Mononuclear cell (primary cell): ENCODE data around the gene BRD2. TPM values are rescaled to one million over a fixed set of nuclear protein-coding genes. Genes with fewer than 3 reads are reported as not detected.
"Not testable (repeated sequence)": the region's sequence is repeated elsewhere in the genome, so short reads cannot be mapped to it uniquely, and the experiment has no call there.

ENCODE experiments used
- H3K27me3 ChIP-seq: 2 replicates; pipeline ENCODE4 v1.6.0; 2011; ENCODE audit warnings: low read length, control low read depth; ENCODE audit not compliant: insufficient read depth
- H3K4me1 ChIP-seq: 2 replicates; pipeline ENCODE4 v1.5.1; 2011; ENCODE audit warnings: mild to moderate bottlenecking, low read length, control low read depth; ENCODE audit not compliant: insufficient read depth
- H3K4me3 ChIP-seq: 2 replicates; pipeline ENCODE4 v1.5.1; 2011; ENCODE audit warnings: mild to moderate bottlenecking, low read length, moderate library complexity
- H3K9me3 ChIP-seq: 2 replicates; pipeline ENCODE4 v1.5.1; 2011; ENCODE audit warnings: low read depth, mild to moderate bottlenecking, control low read depth, low read length
- total RNA-seq: library from RNA; depleted of rRNA; stranded (reverse); fragments of >200 nt; gene quantifications from one replicate; pipeline ENCODE4 v1.2.3, GENCODE V29; 2012

Gene BRD2
- total RNA-seq: 193 TPM

DNA sequence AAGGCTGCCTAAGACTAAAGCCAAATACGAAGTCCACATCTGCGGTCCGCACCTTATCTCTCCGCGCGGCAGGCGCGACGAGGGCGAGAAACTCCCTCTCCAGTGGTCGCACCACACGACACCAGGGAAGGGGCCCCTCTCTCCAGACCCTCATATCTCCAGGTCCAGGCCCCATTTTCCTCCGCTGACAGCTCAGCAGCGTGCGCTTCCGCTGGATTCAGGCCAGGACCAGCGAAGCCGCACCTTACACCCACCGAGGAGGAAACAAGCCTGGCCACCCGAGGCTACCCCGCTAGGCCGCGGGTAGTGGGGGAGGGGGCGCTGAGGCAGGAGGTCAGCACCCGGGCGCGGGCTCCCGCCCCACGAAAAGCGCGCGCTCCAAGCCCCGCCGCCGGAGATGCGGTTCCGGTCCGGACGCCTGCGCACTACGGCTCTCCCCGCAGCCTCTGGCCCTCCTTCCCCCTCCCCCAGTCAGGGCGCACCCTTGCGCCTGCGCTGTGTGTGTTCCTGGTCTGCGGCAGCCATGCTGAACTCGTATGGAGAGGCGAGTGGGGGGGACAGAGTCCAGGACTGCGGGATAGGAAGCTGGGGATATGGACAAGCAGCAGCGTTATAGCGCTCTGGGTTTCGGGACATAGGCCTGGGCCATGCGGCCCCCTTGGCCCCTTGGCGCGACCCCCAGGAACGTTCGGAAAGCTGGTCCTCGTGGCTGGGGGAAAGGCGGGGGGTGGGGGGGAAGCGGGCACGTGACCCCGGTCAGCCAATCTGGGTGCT lies at the start of gene BRD2:
BRD2 (plus strand) TSS at position 502 of the 774 bp plus-strand sequence. CDS start 4,305 bp downstream, outside the sequence.
- Histone ChIP-seq H3K27me3 (no peaks in the 10 kb centered on the region), H3K4me1 (peaks cover 43% of the 10 kb centered on the region), H3K4me3 (peak within 1 kb of the TSS; percentile 95), H3K9me3 (no peaks in the 10 kb centered on the region)

DNA sequence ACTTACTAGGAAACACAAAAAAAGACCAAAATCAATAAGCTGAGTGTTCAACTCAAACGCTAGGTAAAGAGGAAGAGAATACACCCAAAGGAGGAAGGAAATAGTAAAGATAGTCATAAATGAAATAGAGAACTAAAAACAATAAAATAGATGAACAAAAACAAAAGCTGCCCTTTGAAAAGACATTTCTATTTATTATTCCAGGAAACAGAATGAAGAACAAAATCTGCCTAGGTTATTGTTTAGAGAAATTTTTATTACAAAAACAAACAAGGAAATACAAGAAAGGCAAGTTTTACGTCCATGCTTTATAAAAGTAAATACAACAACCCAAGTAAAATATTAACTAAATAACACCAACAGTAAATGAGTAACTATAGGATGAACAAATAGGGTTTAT lies 47.7 kb upstream of the BRD2 start:
- H3K9me3 ChIP-seq: no peaks in the 10 kb centered on the region
- no peak overlapping the region for H3K4me3 ChIP-seq
- H3K27me3 ChIP-seq: peaks cover 4% of the 10 kb centered on the region
- peaks cover 20% of the 10 kb centered on the region for H3K4me1 ChIP-seq

DNA sequence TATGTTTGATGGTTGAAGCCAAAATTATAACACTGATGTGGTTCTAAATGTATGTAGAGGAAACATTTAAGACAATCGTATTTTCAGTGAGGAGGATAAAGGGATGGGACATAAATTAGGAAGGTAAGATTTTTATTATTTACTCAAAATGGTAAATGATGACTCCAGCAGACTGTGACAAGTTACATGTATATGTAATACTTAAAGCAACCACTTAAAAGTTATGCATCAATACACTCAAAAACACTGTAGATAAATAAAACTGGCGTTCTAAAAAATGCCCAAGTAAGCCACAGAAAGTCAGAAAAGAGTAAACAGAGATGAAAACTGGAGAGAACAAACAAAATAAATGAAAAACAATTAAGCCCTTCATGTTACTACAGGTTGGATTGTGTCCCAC lies 46.3 kb upstream of the BRD2 start:
- Histone ChIP-seq H3K4me3 (no peak overlapping the region), H3K9me3 (no peaks in the 10 kb centered on the region), H3K4me1 (peaks cover 10% of the 10 kb centered on the region), H3K27me3 (peaks cover 4% of the 10 kb centered on the region)

DNA sequence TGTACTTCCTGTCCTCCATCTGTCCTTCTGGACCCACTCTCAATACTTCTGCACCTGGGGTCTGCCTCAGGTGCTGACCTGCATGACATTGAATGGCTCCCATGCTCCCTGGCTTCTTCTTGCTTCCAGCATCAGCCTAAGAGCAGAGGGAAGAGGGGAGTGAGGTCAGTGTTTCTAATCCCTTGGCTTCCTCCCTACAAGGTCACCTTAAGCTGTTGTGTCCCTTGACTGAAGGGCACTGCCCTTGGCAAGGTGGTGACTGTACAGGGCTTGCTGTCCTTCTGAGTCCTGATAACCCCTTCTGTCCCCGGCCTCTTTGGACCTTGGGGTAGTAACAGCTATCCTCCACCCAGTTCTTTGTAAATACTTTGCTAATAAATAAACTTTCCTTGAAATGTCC lies 37.2 kb upstream of the BRD2 start:
- Histone ChIP-seq H3K4me1 (peaks cover 39% of the 10 kb centered on the region), H3K27me3 (no peaks in the 10 kb centered on the region), H3K4me3 (no peak overlapping the region), H3K9me3 (no peaks in the 10 kb centered on the region)

DNA sequence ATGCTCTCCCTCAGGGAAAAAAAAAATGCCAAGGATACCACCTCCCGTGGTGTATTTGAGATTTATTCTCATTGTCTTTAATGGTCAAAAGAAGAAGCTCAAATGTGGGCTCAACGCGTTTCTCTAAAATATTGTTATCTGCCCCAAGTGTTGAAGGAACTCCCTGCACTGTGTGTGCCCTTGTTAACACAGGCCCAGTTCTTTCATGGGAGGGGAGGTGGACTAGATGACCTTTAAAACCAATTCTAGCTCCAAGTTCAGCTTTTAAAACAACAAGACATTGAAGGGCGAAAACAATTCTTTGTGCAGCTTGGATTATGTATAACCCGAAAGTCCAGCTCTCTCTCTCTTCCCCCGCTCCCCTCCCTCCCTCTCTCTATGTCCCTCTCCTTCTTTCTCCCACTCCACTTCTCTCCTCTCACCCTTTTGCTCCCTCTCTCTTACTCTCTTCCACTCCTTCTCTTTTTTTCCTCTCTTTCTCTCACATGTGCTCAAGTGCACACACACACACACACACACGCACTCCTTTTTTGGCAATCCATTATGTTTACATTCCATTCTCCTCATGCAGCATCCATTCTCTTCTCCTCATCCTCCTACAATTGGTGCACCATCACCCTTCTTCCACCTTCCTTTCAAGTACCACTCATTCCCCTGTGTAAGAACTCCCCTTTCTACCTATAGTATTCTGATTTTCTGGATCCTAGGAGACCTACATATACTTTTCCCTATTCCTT lies 36.1 kb upstream of the BRD2 start:
- no peaks in the 10 kb centered on the region for H3K27me3 ChIP-seq
- no peaks in the 10 kb centered on the region for H3K9me3 ChIP-seq
- peaks cover 50% of the 10 kb centered on the region for H3K4me1 ChIP-seq
- no peak overlapping the region for H3K4me3 ChIP-seq

DNA sequence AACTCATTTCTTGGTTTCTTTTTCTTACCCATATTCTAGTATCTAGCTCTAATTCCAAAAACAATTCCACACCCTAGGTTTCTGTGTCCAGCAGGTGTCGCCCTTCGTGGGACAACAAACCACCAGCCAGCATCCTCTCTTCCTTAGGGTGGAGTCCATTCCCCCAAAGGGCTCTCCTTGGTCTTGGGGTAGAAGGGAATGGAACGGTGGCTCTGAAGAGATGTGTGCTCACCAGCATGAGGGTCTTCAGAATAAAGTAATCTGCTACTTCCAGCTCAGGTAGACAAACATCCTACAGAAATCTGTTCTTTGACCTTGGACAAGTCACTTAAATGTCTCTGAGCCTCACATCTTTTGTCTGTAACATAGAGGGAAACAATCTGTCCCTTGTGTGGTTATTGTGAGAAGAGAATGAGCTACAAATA lies 34.7 kb upstream of the BRD2 start:
- H3K27me3 ChIP-seq: no peaks in the 10 kb centered on the region
- H3K4me1 ChIP-seq: peaks cover 62% of the 10 kb centered on the region

DNA sequence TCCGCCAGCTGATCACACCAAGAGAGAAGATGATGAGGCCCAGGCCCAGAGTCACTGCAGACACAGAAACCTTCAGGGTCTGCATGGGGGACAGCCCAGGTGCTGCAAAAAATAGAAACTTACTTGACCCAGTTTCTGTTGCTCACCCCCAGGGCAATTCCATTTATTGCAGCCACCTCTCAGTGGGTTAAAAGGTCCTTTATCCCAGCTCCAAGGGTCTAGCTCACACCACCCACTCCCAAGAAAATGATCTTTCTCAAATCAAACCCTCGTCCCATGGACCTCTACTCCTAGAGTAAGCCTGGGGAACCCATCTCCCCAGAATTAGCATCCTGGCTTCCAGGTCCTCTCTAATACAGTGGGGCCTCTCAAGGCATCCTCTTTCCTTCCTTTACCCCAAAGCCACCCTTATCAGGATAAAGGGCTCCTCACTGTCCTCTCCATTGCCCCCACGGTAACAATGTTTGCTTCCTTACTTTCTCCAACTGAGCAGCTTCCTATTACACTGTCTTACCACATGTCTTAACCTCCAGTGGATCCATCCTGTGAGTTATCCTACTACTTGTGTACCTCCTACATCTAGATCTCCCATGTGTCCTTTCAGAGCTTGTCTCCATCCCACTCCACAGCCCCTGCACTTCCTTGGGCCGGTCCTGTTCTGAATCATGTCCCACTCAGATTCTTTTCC lies 32.7 kb upstream of the BRD2 start:
- Histone ChIP-seq H3K27me3 (no peaks in the 10 kb centered on the region), H3K4me3 (no peak overlapping the region), H3K4me1 (peaks cover 77% of the 10 kb centered on the region), H3K9me3 (no peaks in the 10 kb centered on the region)

More for the DNA sequence above, 34.7 kb upstream of the BRD2 start:
- no peaks in the 10 kb centered on the region for H3K9me3 ChIP-seq
- H3K4me3 ChIP-seq: no peak overlapping the region

DNA sequence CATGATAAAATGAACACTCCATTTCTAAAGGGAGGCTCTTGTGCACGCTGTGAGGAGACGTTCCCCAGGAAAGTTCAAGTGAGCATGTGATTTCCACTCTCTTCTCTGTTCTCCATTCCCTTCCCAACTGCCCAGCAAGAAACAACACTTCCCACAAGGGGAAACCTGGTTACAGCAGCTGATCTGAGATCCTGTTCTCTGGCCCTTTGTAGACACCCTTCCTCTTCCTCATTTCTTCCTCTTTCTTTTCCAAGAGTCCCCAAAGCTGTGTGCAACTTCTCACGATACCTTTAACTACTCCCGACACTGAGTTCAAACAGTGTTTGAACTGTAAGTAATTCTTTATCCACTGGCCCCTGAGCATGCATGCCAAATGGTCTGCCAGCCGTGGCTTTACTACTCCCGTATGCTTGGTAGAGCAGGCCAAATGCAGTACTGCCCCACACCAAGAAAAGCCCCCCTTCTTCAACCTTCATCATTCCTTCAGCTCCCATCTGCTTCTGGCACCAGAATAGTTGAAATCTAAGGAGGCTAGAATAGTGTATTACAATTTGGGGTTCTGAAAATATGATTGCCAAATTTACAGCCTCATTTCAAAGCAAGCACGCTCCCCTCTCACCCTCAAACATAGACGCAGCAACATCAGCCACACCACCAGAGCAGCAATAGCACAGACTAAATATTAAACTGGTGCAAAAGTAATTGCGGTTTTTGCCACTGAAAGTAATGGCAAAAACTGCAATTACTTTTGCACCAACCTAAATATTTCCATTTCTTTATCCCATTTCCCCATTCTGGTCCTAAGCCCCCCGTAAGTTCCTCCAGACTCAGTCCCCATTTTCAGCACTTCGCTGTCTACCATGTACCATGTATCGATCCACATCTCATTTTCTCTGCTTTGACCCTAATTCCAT lies 31.9 kb upstream of the BRD2 start:
- no peak overlapping the region for H3K4me3 ChIP-seq
- no peaks in the 10 kb centered on the region for H3K9me3 ChIP-seq
- no peaks in the 10 kb centered on the region for H3K27me3 ChIP-seq
- H3K4me1 ChIP-seq: peaks cover 84% of the 10 kb centered on the region

DNA sequence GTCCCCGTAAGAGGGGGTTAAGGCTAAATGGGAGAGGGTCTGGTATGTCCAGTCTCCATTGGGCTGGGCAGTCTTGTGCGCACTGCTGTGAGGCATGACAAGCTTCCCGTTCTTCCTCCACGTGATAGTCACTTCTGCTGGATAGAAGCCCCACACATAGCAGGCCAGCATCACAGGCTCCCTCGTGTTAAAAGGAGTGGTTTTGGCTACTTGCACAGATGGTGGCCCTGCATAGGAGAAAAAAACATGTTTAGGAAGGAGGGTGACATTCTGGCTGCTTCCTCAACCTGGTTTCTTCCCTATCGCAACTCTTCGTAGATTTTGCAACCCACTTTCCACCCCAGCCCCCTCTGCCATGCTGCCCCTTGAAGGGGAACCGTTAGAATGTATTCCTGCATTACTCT lies 31.2 kb upstream of the BRD2 start:
- Histone ChIP-seq H3K4me1 (peaks cover 92% of the 10 kb centered on the region), H3K27me3 (no peaks in the 10 kb centered on the region), H3K4me3 (no peak overlapping the region), H3K9me3 (no peaks in the 10 kb centered on the region)

DNA sequence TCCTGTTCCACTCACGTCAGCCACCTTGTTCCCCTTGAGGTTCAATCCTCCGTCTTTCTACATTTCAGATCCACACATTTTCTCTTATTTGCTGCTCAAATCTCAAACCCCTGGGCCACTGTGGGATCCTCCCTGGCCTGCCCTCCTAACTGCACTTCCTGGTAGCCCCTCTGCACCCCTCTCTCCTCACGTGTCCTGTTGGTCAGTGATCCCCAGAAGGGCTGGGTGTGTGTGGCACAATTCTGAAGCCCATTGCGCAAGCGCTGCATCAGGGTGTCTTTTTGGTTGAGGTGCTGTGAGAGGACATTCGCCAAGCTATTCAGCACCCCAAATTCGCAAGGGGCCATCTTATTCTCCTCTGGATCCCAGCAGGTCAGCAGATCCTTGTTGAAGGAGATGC lies 29.9 kb upstream of the BRD2 start:
- Histone ChIP-seq H3K9me3 (no peaks in the 10 kb centered on the region), H3K27me3 (no peaks in the 10 kb centered on the region), H3K4me3 (no peak overlapping the region), H3K4me1 (peaks cover 95% of the 10 kb centered on the region)

DNA sequence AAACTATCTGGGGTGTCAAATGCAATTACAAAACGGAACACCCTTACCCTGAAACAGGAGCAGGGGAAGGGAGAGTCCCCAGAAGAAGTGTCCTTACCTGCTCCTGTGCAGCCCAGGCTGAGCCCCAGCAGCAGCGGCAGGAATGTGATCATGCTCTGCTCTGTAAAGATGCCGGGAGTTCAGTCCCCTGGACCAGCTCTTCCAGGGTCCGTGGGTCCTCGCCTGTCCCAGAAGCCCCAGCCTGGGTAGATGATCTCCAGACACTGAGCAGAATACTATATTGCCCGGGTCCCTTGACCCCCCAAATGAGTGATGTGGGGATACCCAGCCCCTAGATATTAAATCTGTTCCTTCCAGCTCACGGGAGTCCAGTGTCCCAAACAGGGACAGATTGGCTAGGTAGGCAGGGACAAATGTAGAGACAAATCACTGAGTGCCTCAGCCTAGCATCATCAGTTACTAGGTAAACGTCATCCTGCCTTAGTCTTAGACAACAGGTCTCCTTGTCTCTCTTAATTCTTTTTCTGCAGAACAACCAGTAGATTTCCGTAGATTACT lies 27.7 kb upstream of the BRD2 start, which contains the start of gene HLA-DMB:
HLA-DMB (minus strand) TSS at position 373 of the 558 bp plus-strand sequence; CDS start at position 152, 221 bp downstream.
- H3K4me1 ChIP-seq: peaks cover 95% of the 10 kb centered on the region
- no peaks in the 10 kb centered on the region for H3K9me3 ChIP-seq
- no peaks in the 10 kb centered on the region for H3K27me3 ChIP-seq
- peak within 1 kb of the TSS; percentile 88 for H3K4me3 ChIP-seq

DNA sequence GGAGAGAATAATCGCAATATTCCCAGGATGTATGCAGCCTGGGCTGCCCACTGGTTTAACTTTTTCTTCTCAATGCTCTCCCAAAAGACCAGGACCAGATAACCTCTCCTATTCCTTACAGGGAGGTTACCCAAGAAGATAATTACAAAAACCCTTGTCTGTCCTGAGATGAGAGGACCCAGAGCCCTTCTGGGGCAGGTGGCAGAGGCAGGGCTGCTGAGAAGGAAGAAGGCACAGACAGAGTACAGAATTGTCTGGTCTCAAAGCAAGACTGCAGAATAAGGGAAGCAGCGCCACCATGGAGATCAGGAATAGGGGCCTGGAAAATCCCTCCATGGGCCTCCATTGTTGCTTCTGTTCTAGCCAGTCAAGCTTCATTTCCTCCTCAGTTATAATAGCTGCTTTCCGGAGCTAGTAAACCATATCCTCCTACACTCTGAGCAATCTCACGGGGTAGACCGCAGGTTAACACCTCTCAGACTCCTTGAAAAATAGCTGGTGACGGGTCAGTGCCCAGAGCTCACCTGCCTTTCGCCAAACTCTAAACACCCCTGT lies 27.1 kb upstream of the BRD2 start:
- peak overlapping the region; percentile 88 for H3K4me3 ChIP-seq
- H3K4me1 ChIP-seq: peaks cover 94% of the 10 kb centered on the region
- no peaks in the 10 kb centered on the region for H3K9me3 ChIP-seq
- H3K27me3 ChIP-seq: no peaks in the 10 kb centered on the region

DNA sequence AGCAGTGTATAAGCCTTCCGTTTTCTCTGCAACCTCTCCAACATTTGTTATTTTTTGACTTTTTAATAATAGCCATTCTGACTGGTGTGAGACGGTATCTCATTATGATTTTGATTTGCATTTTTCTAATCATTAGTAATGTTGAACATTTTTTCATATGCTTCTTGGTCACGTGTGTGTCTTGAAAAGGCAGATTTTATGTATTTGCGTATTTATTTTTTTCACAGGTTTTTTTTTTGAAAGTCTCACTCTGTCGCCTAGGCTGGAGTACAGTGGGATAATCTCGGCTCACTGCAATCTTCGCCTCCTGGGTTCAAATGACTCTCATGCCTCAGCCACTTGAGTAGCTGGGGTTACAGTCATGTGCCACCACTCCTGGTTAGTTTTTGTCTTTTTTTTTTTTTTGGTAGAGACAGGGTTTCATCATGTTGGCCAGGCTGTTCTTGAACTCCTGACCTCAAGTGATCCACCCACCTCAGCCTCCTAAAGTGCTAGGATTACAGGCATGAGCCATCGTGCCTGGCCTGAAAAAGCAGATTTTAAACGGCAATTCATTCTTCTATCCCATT lies 25.8 kb upstream of the BRD2 start:
- H3K27me3 ChIP-seq, H3K4me3 ChIP-seq, H3K9me3 ChIP-seq: not testable (repeated sequence)
- H3K4me1 ChIP-seq: peaks cover 93% of the 10 kb centered on the region
